ENCODE data around the gene TIMM21. TPM values are rescaled to one million over a fixed set of nuclear protein-coding genes. Genes with fewer than 3 reads are reported as not detected.

Gene TIMM21
- total and polyA plus RNA-seq, 2 of the 13 experiments (the other 11 are each of a cell fraction or from before 2014, with no cell fraction given): 29.6 to 62.3 TPM

GRCh38 chr18:74190086-74190485, 41.8 kb downstream of the TIMM21 start:
- DNase-seq (ENCODE audit: low spot score): no peak
- Histone ChIP-seq H3K9ac (ENCODE audit: insufficient read depth, low read depth, low read length) (no peak overlapping the region), H2AFZ (ENCODE audit: low read length) (no peak overlapping the region), H3K27ac (ENCODE audit: extremely low read length, insufficient read depth, low read length) (no peak overlapping the region), H3K27me3 (ENCODE audit: control insufficient read depth in 1 of 2, insufficient read depth in 2 of 2, low read length in 2 of 2) (peaks cover 0 to 9% of the 10 kb centered on the region in 2 experiments; a peak in 3 of 5 replicates), H3K4me3 (replicated peaks in 1 of 3; ENCODE audit: insufficient read depth in 1 of 3, low read depth in 2 of 3, low read length in 3 of 3) (no peak overlapping the region), H4K20me1 (ENCODE audit: insufficient read depth, low read length) (no peaks in the 10 kb centered on the region), H3K36me3 (replicated peaks in 1 of 2; ENCODE audit: control insufficient read depth in 1 of 2, insufficient read depth in 2 of 2, low read length in 2 of 2) (no peaks in the 10 kb centered on the region), H3K9me3 (ENCODE audit: low read length) (no peaks in the 10 kb centered on the region), H3K4me1 (ENCODE audit: insufficient read depth, low read length) (peaks cover 16% of the 10 kb centered on the region), H3K79me2 (ENCODE audit: insufficient read depth, low read length) (no peaks in the 10 kb centered on the region), H3K4me2 (ENCODE audit: low read depth, low read length) (no peak overlapping the region)
- in situ Hi-C loops (cut with HindIII; ENCODE audit: extremely low pct_ligation_motif_present, low pct_unique_long_range_greater_than_20kb) (loop anchor here (10.0 to 25.0 kb wide), 2 partner anchors 297 to 365 kb away; partner anchors contain the start of gene CNDP2), intact Hi-C loops (cut with micrococcal nuclease; ENCODE audit: unreplicated experiment) (no loop called here)
- 69% methylated on average over 4 of the region's 4 CpGs for WGBS (ENCODE audit: low lambda C conversion rate)
- FAIRE-seq: no peak
- ATAC-seq: no peak
- TF ChIP-seq ZEB1 (IDR thresholded peaks at IDR 0.05; ENCODE audit: insufficient replicate concordance, low read depth): no peak
- TF ChIP-seq ZNF33A (CRISPR knock-in tag; IDR thresholded peaks at IDR 0.05; ENCODE audit: borderline replicate concordance): no peak
- TF ChIP-seq, protein P1, sequence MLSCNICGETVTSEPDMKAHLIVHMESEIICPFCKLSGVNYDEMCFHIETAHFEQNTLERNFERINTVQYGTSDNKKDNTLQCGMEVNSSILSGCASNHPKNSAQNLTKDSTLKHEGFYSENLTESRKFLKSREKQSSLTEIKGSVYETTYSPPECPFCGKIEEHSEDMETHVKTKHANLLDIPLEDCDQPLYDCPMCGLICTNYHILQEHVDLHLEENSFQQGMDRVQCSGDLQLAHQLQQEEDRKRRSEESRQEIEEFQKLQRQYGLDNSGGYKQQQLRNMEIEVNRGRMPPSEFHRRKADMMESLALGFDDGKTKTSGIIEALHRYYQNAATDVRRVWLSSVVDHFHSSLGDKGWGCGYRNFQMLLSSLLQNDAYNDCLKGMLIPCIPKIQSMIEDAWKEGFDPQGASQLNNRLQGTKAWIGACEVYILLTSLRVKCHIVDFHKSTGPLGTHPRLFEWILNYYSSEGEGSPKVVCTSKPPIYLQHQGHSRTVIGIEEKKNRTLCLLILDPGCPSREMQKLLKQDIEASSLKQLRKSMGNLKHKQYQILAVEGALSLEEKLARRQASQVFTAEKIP (CRISPR knock-in tag; IDR thresholded peaks at IDR 0.05; ENCODE audit: borderline replicate concordance): no peak
- TF ChIP-seq HOXA9 (CRISPR knock-in tag; IDR thresholded peaks at IDR 0.05; ENCODE audit: borderline replicate concordance): no peak
- no peak for TF ChIP-seq RNF219 (CRISPR knock-in tag; IDR thresholded peaks at IDR 0.05)
- no peak for TF ChIP-seq MAZ (IDR thresholded peaks at IDR 0.05; ENCODE audit: borderline replicate concordance, low read depth, low read length)
- no peak for TF ChIP-seq MAZ (CRISPR knock-in tag; IDR thresholded peaks at IDR 0.05; ENCODE audit: low read depth)
- TF ChIP-seq ZFP41 (CRISPR knock-in tag; IDR thresholded peaks at IDR 0.05; ENCODE audit: borderline replicate concordance): no peak
- ChIA-PET CTCF (ENCODE audit: low intra/inter-chr PET ratio, low total read pairs) (no interaction called here), POLR2A (no interaction called here)
- no TSS peak for BruUV-seq (replicated peaks)

Data from HepG2 (cell line).